Measurements from ENCODE around the gene EYA2. TPM values are rescaled to one million over a fixed set of nuclear protein-coding genes. Genes with fewer than 3 reads are reported as not detected.

EYA2 gene
- total and polyA plus RNA-seq, 2 donors (not counting 1 experiment from before 2014, with no cell fraction given): 1.1 to 2.8 TPM

GRCh38 chr20:47142774-47143170 is 248.1 kb downstream of the EYA2 start:
- H3K27ac Mint-ChIP-seq: no peak overlapping the region
- Histone ChIP-seq H3K79me2 (ENCODE audit: control insufficient read depth, insufficient read depth, low read length) (no peaks in the 10 kb centered on the region), H3K36me3 (replicated peaks in 1 of 2; ENCODE audit: control extremely low read depth in 1 of 2, control insufficient read depth in 1 of 2, extremely low read depth in 1 of 2, insufficient read depth in 2 of 2, low read length in 1 of 2) (no peaks in the 10 kb centered on the region), H3K4me1 (ENCODE audit: control insufficient read depth in 2 of 2, insufficient read depth in 2 of 2, low read length in 2 of 2) (no peaks in the 10 kb centered on the region), H3K4me3 (ENCODE audit: control extremely low read depth in 1 of 5, extremely low read depth in 1 of 5, insufficient read depth in 1 of 5, low read depth in 2 of 5, low read length in 4 of 5) (no peak overlapping the region), H3K9me3 (ENCODE audit: control extremely low read depth in 1 of 3, control insufficient read depth in 2 of 3, insufficient read depth in 1 of 3, low read length in 2 of 3) (peaks cover 0 to 4% (median 0%) of the 10 kb centered on the region in 3 donors), H3K27ac (ENCODE audit: low read length in 2 of 2) (no peak overlapping the region), H3K27me3 (replicated peaks in 1 of 4; ENCODE audit: control extremely low read depth in 1 of 4, control insufficient read depth in 3 of 4, insufficient read depth in 4 of 4, low read length in 3 of 4) (peaks cover 0 to 3% (median 1%) of the 10 kb centered on the region in 4 experiments), H4K20me1 (ENCODE audit: control insufficient read depth, insufficient read depth, low read length, poor library complexity, severe bottlenecking) (no peaks in the 10 kb centered on the region), H3K4me2 (replicated peaks; ENCODE audit: low read depth, low read length, poor library complexity, severe bottlenecking) (no peak overlapping the region), H2AFZ (ENCODE audit: insufficient read depth, low read depth, low read length, poor library complexity, severe bottlenecking) (no peak overlapping the region), H3K9ac (ENCODE audit: low read length) (no peak overlapping the region)
- ChIA-PET POLR2A (no interaction called here), CTCF (no interaction called here)
- H3K9me3 Mint-ChIP-seq (ENCODE audit: insufficient read depth): peaks cover 3% of the 10 kb centered on the region
- peaks cover 27% of the 10 kb centered on the region for H3K27me3 Mint-ChIP-seq
- ATAC-seq (ENCODE audit: low read depth) (no peak), DNase-seq (no peak)
- H3K4me1 Mint-ChIP-seq: no peaks in the 10 kb centered on the region
- 86% methylated on average over 8 of the region's 14 CpGs for WGBS (ENCODE audit: insufficient coverage)
- TF ChIP-seq EZH2 (IDR thresholded peaks at IDR 0.05; ENCODE audit: borderline replicate concordance, insufficient read depth, low read depth, low read length, poor library complexity, severe bottlenecking): no peak
- TF ChIP-seq, protein P1, sequence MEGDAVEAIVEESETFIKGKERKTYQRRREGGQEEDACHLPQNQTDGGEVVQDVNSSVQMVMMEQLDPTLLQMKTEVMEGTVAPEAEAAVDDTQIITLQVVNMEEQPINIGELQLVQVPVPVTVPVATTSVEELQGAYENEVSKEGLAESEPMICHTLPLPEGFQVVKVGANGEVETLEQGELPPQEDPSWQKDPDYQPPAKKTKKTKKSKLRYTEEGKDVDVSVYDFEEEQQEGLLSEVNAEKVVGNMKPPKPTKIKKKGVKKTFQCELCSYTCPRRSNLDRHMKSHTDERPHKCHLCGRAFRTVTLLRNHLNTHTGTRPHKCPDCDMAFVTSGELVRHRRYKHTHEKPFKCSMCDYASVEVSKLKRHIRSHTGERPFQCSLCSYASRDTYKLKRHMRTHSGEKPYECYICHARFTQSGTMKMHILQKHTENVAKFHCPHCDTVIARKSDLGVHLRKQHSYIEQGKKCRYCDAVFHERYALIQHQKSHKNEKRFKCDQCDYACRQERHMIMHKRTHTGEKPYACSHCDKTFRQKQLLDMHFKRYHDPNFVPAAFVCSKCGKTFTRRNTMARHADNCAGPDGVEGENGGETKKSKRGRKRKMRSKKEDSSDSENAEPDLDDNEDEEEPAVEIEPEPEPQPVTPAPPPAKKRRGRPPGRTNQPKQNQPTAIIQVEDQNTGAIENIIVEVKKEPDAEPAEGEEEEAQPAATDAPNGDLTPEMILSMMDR (IDR thresholded peaks at IDR 0.05): no peak
- intact Hi-C loops (cut with micrococcal nuclease): no loop called here
- no peak overlapping the region for H3K4me3 Mint-ChIP-seq

DNA sequence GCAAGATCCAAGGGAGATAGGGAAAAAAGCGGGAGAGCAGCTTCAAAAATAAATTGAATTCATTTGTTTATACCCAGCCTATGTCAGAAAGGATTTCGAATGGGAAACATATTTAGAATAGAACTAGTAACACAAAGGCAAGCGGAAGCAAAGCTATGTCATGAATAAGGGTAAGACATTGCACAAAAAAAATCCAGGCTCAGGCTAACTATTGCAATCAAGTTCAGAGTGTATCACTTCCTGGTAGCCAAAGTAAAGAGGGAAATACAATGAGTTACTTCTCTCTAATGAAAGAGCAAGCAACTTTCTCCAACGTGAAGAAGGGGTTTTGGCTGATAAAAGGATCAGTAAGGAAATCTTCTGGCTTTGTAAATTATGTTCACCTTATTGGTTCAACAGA is 249.0 kb downstream of the EYA2 start:
- Histone ChIP-seq H2AFZ (ENCODE audit: insufficient read depth, low read depth, low read length, poor library complexity, severe bottlenecking) (no peak overlapping the region), H3K4me2 (replicated peaks; ENCODE audit: low read depth, low read length, poor library complexity, severe bottlenecking) (no peak overlapping the region), H4K20me1 (ENCODE audit: control insufficient read depth, insufficient read depth, low read length, poor library complexity, severe bottlenecking) (no peaks in the 10 kb centered on the region), H3K4me3 (ENCODE audit: control extremely low read depth in 1 of 5, extremely low read depth in 1 of 5, insufficient read depth in 1 of 5, low read depth in 2 of 5, low read length in 4 of 5) (no peak overlapping the region), H3K9ac (ENCODE audit: low read length) (no peak overlapping the region), H3K36me3 (replicated peaks in 1 of 2; ENCODE audit: control extremely low read depth in 1 of 2, control insufficient read depth in 1 of 2, extremely low read depth in 1 of 2, insufficient read depth in 2 of 2, low read length in 1 of 2) (no peaks in the 10 kb centered on the region), H3K79me2 (ENCODE audit: control insufficient read depth, insufficient read depth, low read length) (no peaks in the 10 kb centered on the region), H3K27ac (ENCODE audit: low read length in 2 of 2) (no peak overlapping the region), H3K4me1 (ENCODE audit: control insufficient read depth in 2 of 2, insufficient read depth in 2 of 2, low read length in 2 of 2) (no peaks in the 10 kb centered on the region), H3K9me3 (ENCODE audit: control extremely low read depth in 1 of 3, control insufficient read depth in 2 of 3, insufficient read depth in 1 of 3, low read length in 2 of 3) (peaks cover 0 to 4% (median 0%) of the 10 kb centered on the region in 3 donors), H3K27me3 (replicated peaks in 1 of 4; ENCODE audit: control extremely low read depth in 1 of 4, control insufficient read depth in 3 of 4, insufficient read depth in 4 of 4, low read length in 3 of 4) (peaks cover 0 to 3% (median 1%) of the 10 kb centered on the region in 4 experiments)
- DNase-seq: no peak
- ChIA-PET CTCF (no interaction called here), POLR2A (no interaction called here)
- Mint-ChIP-seq H3K4me3 (no peak overlapping the region), H3K9me3 (ENCODE audit: insufficient read depth) (peaks cover 3% of the 10 kb centered on the region), H3K27me3 (peaks cover 26% of the 10 kb centered on the region), H3K27ac (no peak overlapping the region), H3K4me1 (no peaks in the 10 kb centered on the region)
- intact Hi-C loops (cut with micrococcal nuclease): no loop called here
- ATAC-seq (ENCODE audit: low read depth): no peak
- no CpG with 5 or more reads among the region's 4 CpGs for WGBS (ENCODE audit: insufficient coverage)
- no peak for TF ChIP-seq EZH2 (IDR thresholded peaks at IDR 0.05; ENCODE audit: borderline replicate concordance, insufficient read depth, low read depth, low read length, poor library complexity, severe bottlenecking)
- TF ChIP-seq, protein P1 (IDR thresholded peaks at IDR 0.05): no peak

All from B cell (primary cell).